Nephron (organoid): ENCODE measurements around the gene MPEG1.

ENCODE experiments used
- H3K27ac Mint-ChIP-seq, 3 experiments: 2 replicates each; pipeline ENCODE4 v1.8.0; 2020; ENCODE audit warnings: mixed read lengths in 3 of 3, mild to moderate bottlenecking in 2 of 3, moderate library complexity in 1 of 3
- H3K27me3 Mint-ChIP-seq: 2 replicates; pipeline ENCODE4 v1.8.0; 2021; ENCODE audit warnings: low read depth, mild to moderate bottlenecking, moderate library complexity, mixed read lengths
- H3K36me3 Mint-ChIP-seq: 2 replicates; pipeline ENCODE4 v1.8.0; 2020; ENCODE audit warnings: low read depth, mixed read lengths
- H3K4me1 Mint-ChIP-seq: 2 replicates; pipeline ENCODE4 v1.8.0; 2020; ENCODE audit warnings: mixed read lengths
- H3K4me3 Mint-ChIP-seq, 3 experiments: 2 replicates each; pipeline ENCODE4 v1.8.0; 2020; ENCODE audit warnings: mild to moderate bottlenecking in 3 of 3, mixed read lengths in 3 of 3, moderate library complexity in 2 of 3
- H3K9me3 Mint-ChIP-seq: 2 replicates; pipeline ENCODE4 v1.8.0; 2020; ENCODE audit warnings: mixed read lengths
- CTCF ChIP-seq, 3 experiments: fragments of 200-600 bp; sonication (generic); IDR thresholded peaks; one replicate each; pipeline ENCODE4 v1.5.0; 2021; ENCODE audit warnings: antibody characterized with exemption in 3 of 3; ENCODE audit not compliant: unreplicated experiment in 3 of 3

MPEG1 gene

GRCh38 chr11:59183771-59184170 is 29.0 kb downstream of the MPEG1 start:
- no peaks in the 10 kb centered on the region for H3K27me3 Mint-ChIP-seq
- H3K4me1 Mint-ChIP-seq, result peaks cover 62% of the 10 kb centered on the region
- no peaks in the 10 kb centered on the region for H3K9me3 Mint-ChIP-seq
- H3K36me3 Mint-ChIP-seq, result peaks cover 57% of the 10 kb centered on the region
- H3K4me3 Mint-ChIP-seq, result peak overlapping the region in 1 of 3 experiments; percentile 39
- no peak for TF ChIP-seq CTCF (IDR thresholded peaks at IDR 0.05; ENCODE audit: unreplicated experiment in 3 of 3)
- H3K27ac Mint-ChIP-seq, result peak overlapping the region; percentile 29 to 91 (median 86)

- Mint-ChIP-seq H3K36me3 (peaks cover 59% of the 10 kb centered on the region), H3K4me3 (no peak overlapping the region), H3K27ac (peak overlapping the region in 2 of 3 experiments; percentile 33 to 91), H3K9me3 (no peaks in the 10 kb centered on the region), H3K4me1 (peaks cover 64% of the 10 kb centered on the region), H3K27me3 (no peaks in the 10 kb centered on the region)
- peak in 2 of 3 experiments; percentile 7 to 32 for TF ChIP-seq CTCF (IDR thresholded peaks at IDR 0.05; ENCODE audit: unreplicated experiment in 3 of 3)
Observed at GRCh38 chr11:59182457-59183151, 30.1 kb downstream of the MPEG1 start.

- Mint-ChIP-seq H3K4me1 (peaks cover 64% of the 10 kb centered on the region), H3K4me3 (no peak overlapping the region), H3K27me3 (no peaks in the 10 kb centered on the region), H3K27ac (no peak overlapping the region), H3K9me3 (no peaks in the 10 kb centered on the region), H3K36me3 (peaks cover 59% of the 10 kb centered on the region)
- TF ChIP-seq CTCF (IDR thresholded peaks at IDR 0.05; ENCODE audit: unreplicated experiment in 3 of 3), result no peak
Observed at GRCh38 chr11:59181746-59182456, 30.8 kb downstream of the MPEG1 start.

GRCh38 chr11:59180907-59181306 is 31.8 kb downstream of the MPEG1 start:
- Mint-ChIP-seq H3K36me3 (peaks cover 59% of the 10 kb centered on the region), H3K9me3 (no peaks in the 10 kb centered on the region), H3K27me3 (no peaks in the 10 kb centered on the region), H3K4me1 (peaks cover 58% of the 10 kb centered on the region), H3K27ac (peak overlapping the region in 2 of 3 experiments; percentile 32 to 66), H3K4me3 (no peak overlapping the region)
- TF ChIP-seq CTCF (IDR thresholded peaks at IDR 0.05; ENCODE audit: unreplicated experiment in 3 of 3), result no peak

GRCh38 chr11:59180168-59180776 is 32.5 kb downstream of the MPEG1 start:
- peaks cover 59% of the 10 kb centered on the region for H3K36me3 Mint-ChIP-seq
- no peak overlapping the region for H3K4me3 Mint-ChIP-seq
- H3K9me3 Mint-ChIP-seq, result no peaks in the 10 kb centered on the region
- no peak for TF ChIP-seq CTCF (IDR thresholded peaks at IDR 0.05; ENCODE audit: unreplicated experiment in 3 of 3)
- peaks cover 53% of the 10 kb centered on the region for H3K4me1 Mint-ChIP-seq
- H3K27ac Mint-ChIP-seq, result peak overlapping the region in 1 of 3 experiments; percentile 66
- no peaks in the 10 kb centered on the region for H3K27me3 Mint-ChIP-seq
